Measurements from ENCODE around the gene NETO2. TPM values are rescaled to one million over a fixed set of nuclear protein-coding genes. Genes with fewer than 3 reads are reported as not detected.

The NETO2 gene
- total RNA-seq, 1 donor from 2014 or later, result 27.5 TPM

DNA sequence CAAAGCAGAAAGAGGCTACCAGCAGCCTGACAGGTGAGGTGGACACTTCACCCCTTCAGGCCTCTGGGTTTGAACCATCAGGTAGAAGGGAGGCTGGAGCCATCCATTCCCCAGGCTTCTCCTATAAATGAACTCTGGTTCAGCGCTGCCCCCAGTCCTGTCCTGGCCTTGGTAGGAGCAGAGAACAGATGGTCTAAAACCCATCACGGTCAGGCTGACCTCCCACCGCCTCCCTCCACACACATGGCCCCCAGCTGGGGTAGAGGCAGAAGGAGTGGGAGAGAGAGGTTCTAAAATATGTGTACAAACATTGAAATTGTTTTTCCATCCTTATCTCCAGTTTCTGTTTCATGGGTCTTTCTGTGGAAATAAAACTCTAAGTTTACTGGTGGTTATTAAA, 110.6 kb downstream of the NETO2 start:
- Mint-ChIP-seq H3K36me3 (no peaks in the 10 kb centered on the region), H3K4me3 (no peak overlapping the region), H3K27ac (no peak overlapping the region), H3K27me3 (ENCODE audit: low read depth) (peaks cover 17% of the 10 kb centered on the region), H3K9me3 (no peaks in the 10 kb centered on the region), H3K4me1 (no peaks in the 10 kb centered on the region)
- TF ChIP-seq, protein P1, sequence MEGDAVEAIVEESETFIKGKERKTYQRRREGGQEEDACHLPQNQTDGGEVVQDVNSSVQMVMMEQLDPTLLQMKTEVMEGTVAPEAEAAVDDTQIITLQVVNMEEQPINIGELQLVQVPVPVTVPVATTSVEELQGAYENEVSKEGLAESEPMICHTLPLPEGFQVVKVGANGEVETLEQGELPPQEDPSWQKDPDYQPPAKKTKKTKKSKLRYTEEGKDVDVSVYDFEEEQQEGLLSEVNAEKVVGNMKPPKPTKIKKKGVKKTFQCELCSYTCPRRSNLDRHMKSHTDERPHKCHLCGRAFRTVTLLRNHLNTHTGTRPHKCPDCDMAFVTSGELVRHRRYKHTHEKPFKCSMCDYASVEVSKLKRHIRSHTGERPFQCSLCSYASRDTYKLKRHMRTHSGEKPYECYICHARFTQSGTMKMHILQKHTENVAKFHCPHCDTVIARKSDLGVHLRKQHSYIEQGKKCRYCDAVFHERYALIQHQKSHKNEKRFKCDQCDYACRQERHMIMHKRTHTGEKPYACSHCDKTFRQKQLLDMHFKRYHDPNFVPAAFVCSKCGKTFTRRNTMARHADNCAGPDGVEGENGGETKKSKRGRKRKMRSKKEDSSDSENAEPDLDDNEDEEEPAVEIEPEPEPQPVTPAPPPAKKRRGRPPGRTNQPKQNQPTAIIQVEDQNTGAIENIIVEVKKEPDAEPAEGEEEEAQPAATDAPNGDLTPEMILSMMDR (IDR thresholded peaks at IDR 0.05; ENCODE audit: unreplicated experiment), result no peak
- DNase-seq (ENCODE audit: low spot score in 2 of 2, unreplicated experiment in 2 of 2), result no peak

DNA sequence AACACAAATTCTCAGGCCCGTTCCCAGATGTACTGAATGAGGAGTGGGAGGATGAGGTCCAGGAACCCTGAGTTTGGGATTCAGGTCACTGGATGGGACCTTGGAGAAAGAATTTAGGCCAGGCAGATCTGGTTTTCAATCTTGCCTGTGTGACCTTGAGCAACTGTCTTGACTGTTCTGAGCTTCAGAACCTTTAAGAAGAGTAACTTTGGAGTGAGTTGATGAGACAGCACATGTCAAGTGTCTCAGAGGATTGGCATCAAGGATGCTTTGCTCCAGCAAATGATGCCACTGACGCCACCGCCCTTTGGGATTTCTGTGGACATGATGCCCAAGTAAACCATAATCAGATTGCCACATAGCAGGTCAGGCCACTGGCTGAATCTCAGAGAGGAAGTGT, 114.0 kb downstream of the NETO2 start:
- Mint-ChIP-seq H3K4me1 (no peaks in the 10 kb centered on the region), H3K27me3 (ENCODE audit: low read depth) (no peaks in the 10 kb centered on the region), H3K9me3 (no peaks in the 10 kb centered on the region), H3K4me3 (no peak overlapping the region), H3K36me3 (no peaks in the 10 kb centered on the region), H3K27ac (no peak overlapping the region)
- TF ChIP-seq, protein P1 (IDR thresholded peaks at IDR 0.05; ENCODE audit: unreplicated experiment), result no peak
- DNase-seq (ENCODE audit: low spot score in 2 of 2, unreplicated experiment in 2 of 2), result no peak

DNA sequence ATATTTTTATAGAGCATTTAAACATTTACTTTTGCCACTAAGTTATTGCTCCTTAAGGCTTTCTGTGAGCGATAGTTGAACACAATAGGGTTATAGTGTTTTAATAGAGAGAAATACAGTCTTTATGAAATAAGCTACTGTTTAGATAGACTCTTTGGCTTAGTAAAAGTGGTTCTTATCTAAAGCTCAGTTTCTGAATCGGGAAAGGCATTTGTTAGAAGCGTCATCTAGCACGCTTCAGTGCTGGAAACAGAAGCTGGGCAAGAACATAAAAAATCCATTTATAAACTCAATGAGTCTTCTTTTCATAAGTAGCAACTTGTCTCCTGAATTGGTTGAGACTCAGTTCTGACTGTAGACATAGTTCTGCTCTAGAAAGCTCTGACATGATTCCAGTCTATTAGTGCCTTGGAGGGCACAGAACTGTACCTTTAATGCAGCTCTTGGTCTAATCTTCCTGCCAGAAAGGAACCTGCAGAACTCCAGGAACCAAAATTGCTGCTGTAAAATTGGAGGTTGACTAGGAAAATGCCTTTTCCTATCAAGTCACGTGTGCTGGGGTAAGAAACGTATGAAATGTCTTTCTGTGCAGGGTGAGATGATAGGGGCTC, 114.9 kb downstream of the NETO2 start:
- TF ChIP-seq, protein P1 (IDR thresholded peaks at IDR 0.05; ENCODE audit: unreplicated experiment), result no peak
- H3K4me1 Mint-ChIP-seq, result no peaks in the 10 kb centered on the region
- H3K36me3 Mint-ChIP-seq, result no peaks in the 10 kb centered on the region
- no peak for DNase-seq (ENCODE audit: low spot score in 2 of 2, unreplicated experiment in 2 of 2)
- no peak overlapping the region for H3K4me3 Mint-ChIP-seq
- no peaks in the 10 kb centered on the region for H3K27me3 Mint-ChIP-seq (ENCODE audit: low read depth)
- no peaks in the 10 kb centered on the region for H3K9me3 Mint-ChIP-seq
- H3K27ac Mint-ChIP-seq, result no peak overlapping the region

Other genes starting within 250 kb of the NETO2 start
- 65.9 to 68.5 TPM (median 66.9 TPM) in 3 replicates for gene DNAJA2, start 170.3 kb downstream of the NETO2 start, total RNA-seq